Prostate gland (tissue), 2 donors: ENCODE measurements around the gene EIF1B. TPM values are rescaled to one million over a fixed set of nuclear protein-coding genes. Genes with fewer than 3 reads are reported as not detected.

Experiments
- DNase-seq: peaks from one replicate; pipeline ENCODE4 v3.0.0-alpha.2; 2019; ENCODE audit warnings: low spot score
- H3K27ac ChIP-seq, 2 donors: fragments of 200-600 bp; sonication (generic); 2 replicates each; pipeline ENCODE4 v1.5.1; 2017 to 2019
- H3K27me3 ChIP-seq: fragments of 200-600 bp; sonication (generic); replicated peaks from 2 replicates; pipeline ENCODE4 v1.5.1; 2019; ENCODE audit not compliant: insufficient read depth
- H3K36me3 ChIP-seq, 2 donors: fragments of 200-600 bp; sonication (generic); 1 replicate in 1 of 2; 2 replicates in 1 of 2; pipeline versions ENCODE4 v1.5.1 to v1.8.1; 2017 to 2019
- H3K4me1 ChIP-seq: fragments of 200-600 bp; sonication (generic); replicated peaks from 2 replicates; pipeline ENCODE4 v1.5.1; 2019
- H3K4me3 ChIP-seq, 2 donors: fragments of 200-600 bp; sonication (generic); 2 replicates each; pipeline ENCODE4 v1.5.1; 2017 to 2019
- H3K9me3 ChIP-seq: fragments of 200-600 bp; sonication (generic); 2 replicates; pipeline ENCODE4 v1.5.1; 2017
- POLR2A ChIP-seq: fragments of 450-650 bp; IDR thresholded peaks from one replicate; pipeline ENCODE4 v1.6.1; 2016; ENCODE audit warnings: antibody characterized with exemption, mild to moderate bottlenecking
- POLR2AphosphoS5 ChIP-seq: sonication (generic); formaldehyde crosslinking; IDR thresholded peaks from one replicate; pipeline ENCODE4 v1.6.1; 2017; ENCODE audit warnings: antibody characterized with exemption
- WGBS: methylation state at CpG from one replicate; pipeline ENCODE4 v1.1.5; 2018; 5-methylcytosine and 5-hydroxymethylcytosine counted together
- intact Hi-C: fragments of 100-400 bp; cut with DNase I; formaldehyde crosslinking; loops from one replicate; pipeline ENCODE4 v1.14.2; 2022
- total RNA-seq, 2 donors: library from RNA; depleted of rRNA; stranded (reverse); fragments of >200 nt; gene quantifications; one replicate each; pipeline ENCODE4 v1.1.0, GENCODE V29; 2016
- TF ChIP-seq, protein P1 (sequence below), 4 experiments: fragments of 200-600 bp in 2 of 4; fragments of 450-650 bp in 2 of 4; sonication (generic) in 2 of 4; IDR thresholded peaks; 1 replicate in 3 of 4; 2 replicates in 1 of 4; pipeline ENCODE4 v1.5.1; 2016 to 2019; ENCODE audit warnings: antibody characterized with exemption in 4 of 4, mild to moderate bottlenecking in 2 of 4, moderate library complexity in 2 of 4

Gene EIF1B
- total RNA-seq, result 10 to 100 TPM; 26.5 to 29.4 TPM

DNA sequence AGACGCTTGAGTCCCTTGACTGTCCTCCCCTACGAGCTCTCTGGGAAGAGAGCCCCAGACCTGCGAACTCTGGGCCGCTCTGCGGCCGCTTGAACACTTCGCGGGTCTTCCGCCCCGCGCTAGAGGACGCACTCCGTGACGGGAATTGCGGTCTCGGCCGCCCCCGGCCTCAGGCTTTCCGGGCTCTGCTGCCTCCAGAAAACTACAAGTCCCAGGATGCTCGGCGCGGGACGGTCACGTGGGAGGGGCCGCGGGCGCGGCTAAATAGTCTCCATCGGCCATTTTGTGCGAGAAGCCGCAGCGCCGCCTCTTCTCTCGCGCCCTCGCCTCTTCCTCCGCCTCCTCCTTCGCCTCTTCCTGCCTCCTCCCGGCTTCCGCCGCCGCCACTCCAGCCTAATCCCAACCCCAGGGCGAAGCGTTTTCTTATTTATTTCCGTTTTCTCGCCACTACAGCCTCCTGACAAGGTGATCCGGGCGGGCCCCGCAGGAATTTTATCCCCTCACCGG is at the start of gene EIF1B:
Gene EIF1B, plus strand, starts transcription at position 290 of the 507 bp plus-strand sequence. CDS start 235 bp downstream, outside the sequence.
- intact Hi-C loops, result loop anchor here (1.0 to 5.0 kb wide), 2 partner anchors 144 to 902 kb away; partner anchors contain the start of gene RPSA
- H3K27ac ChIP-seq, result peak within 1 kb of the TSS; percentile 82 to 85
- H3K9me3 ChIP-seq, result no peaks in the 10 kb centered on the region
- peak within 1 kb of the TSS; percentile 75 to 76 for H3K4me3 ChIP-seq
- TF ChIP-seq, protein P1, sequence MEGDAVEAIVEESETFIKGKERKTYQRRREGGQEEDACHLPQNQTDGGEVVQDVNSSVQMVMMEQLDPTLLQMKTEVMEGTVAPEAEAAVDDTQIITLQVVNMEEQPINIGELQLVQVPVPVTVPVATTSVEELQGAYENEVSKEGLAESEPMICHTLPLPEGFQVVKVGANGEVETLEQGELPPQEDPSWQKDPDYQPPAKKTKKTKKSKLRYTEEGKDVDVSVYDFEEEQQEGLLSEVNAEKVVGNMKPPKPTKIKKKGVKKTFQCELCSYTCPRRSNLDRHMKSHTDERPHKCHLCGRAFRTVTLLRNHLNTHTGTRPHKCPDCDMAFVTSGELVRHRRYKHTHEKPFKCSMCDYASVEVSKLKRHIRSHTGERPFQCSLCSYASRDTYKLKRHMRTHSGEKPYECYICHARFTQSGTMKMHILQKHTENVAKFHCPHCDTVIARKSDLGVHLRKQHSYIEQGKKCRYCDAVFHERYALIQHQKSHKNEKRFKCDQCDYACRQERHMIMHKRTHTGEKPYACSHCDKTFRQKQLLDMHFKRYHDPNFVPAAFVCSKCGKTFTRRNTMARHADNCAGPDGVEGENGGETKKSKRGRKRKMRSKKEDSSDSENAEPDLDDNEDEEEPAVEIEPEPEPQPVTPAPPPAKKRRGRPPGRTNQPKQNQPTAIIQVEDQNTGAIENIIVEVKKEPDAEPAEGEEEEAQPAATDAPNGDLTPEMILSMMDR (IDR thresholded peaks at IDR 0.05), result peak; percentile 81 to 98 (median 98)
- TF ChIP-seq POLR2AphosphoS5, result peak; percentile 99
- TF ChIP-seq POLR2A, result peak; percentile 96
- no peaks in the 10 kb centered on the region for H3K36me3 ChIP-seq
- H3K27me3 ChIP-seq, result no peaks in the 10 kb centered on the region
- peak; percentile 98 for DNase-seq
- H3K4me1 ChIP-seq, result peaks cover 6% of the 10 kb centered on the region
- under 1% methylated on average over 48 of the region's 50 CpGs for WGBS

DNA sequence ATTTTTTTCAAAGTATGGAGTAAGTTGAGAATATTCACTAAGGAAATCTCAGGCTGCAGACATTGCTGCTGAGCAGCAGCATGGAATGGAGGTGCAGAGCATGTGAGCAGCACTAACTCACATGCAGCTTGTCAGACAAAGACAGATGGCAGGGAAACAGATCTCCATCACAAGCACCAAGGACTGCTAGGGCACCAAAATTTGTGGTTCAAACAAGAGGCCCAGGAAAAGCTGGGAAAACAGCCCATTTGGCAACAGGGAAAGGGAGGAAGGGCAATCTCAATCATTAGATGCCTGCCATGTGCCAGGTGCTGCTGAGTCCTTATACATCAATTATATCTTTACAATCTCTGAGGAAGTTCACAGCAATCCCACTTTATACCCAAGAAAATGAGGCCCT is 47.2 kb upstream of the EIF1B start:
- Histone ChIP-seq H3K36me3 (no peaks in the 10 kb centered on the region), H3K27ac (no peak overlapping the region), H3K9me3 (no peaks in the 10 kb centered on the region), H3K4me3 (no peak overlapping the region), H3K4me1 (no peaks in the 10 kb centered on the region), H3K27me3 (no peaks in the 10 kb centered on the region)
- no peak for TF ChIP-seq POLR2AphosphoS5
- TF ChIP-seq, protein P1 (IDR thresholded peaks at IDR 0.05), result no peak
- DNase-seq, result no peak
- intact Hi-C loops, result no loop called here

DNA sequence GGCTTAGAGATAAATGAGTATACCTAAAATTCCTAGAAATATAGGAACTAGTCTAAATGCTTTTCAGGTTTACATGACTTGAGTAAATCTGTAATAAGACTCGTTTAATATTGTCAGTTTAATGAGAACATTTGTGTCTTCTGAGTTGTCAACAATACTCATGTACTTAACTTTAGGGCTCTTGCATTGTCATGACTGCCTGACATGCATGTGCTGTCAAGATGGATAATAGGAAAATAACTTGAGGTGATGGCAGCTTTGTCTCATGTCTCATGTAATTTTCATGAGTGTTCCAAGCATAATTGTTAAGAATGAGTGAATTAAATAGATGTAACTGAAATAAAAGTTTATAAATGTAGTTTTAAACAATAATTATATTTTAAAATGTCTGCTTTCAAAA is 45.1 kb upstream of the EIF1B start:
- TF ChIP-seq POLR2A (no peak), POLR2AphosphoS5 (no peak)
- TF ChIP-seq, protein P1 (IDR thresholded peaks at IDR 0.05), result no peak
- H3K27me3 ChIP-seq, result no peaks in the 10 kb centered on the region
- no peaks in the 10 kb centered on the region for H3K4me1 ChIP-seq
- H3K9me3 ChIP-seq, result no peaks in the 10 kb centered on the region
- WGBS, result 38% methylated on average over 1 of the region's 1 CpG
- no peak for DNase-seq
- no peak overlapping the region for H3K4me3 ChIP-seq
- no peak overlapping the region for H3K27ac ChIP-seq
- intact Hi-C loops, result no loop called here
- H3K36me3 ChIP-seq, result no peaks in the 10 kb centered on the region

DNA sequence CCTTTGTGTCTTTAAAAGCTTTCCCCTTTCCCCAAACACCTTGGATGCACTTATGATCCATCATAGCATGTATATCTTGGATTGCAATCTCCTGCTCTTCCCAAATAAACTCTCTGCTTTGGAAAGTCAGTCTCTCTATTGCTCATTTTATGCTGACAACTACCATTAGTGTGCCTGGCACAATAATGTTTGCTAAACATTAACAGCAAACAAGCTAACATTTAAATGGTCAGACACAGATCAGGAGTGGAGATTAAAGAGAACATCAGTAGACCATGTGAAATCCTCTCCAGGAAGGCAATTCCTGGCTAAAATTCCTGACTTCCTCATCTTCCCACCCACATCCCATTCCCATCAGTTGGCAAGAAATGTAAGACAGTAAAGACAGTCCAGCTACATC is 44.3 kb upstream of the EIF1B start:
- DNase-seq, result no peak
- Histone ChIP-seq H3K36me3 (no peaks in the 10 kb centered on the region), H3K27me3 (no peaks in the 10 kb centered on the region), H3K4me1 (no peaks in the 10 kb centered on the region), H3K27ac (no peak overlapping the region), H3K9me3 (no peaks in the 10 kb centered on the region), H3K4me3 (no peak overlapping the region)
- intact Hi-C loops, result no loop called here
- TF ChIP-seq, protein P1 (IDR thresholded peaks at IDR 0.05), result no peak
- TF ChIP-seq POLR2AphosphoS5, result peak; percentile 47
- TF ChIP-seq POLR2A, result no peak

DNA sequence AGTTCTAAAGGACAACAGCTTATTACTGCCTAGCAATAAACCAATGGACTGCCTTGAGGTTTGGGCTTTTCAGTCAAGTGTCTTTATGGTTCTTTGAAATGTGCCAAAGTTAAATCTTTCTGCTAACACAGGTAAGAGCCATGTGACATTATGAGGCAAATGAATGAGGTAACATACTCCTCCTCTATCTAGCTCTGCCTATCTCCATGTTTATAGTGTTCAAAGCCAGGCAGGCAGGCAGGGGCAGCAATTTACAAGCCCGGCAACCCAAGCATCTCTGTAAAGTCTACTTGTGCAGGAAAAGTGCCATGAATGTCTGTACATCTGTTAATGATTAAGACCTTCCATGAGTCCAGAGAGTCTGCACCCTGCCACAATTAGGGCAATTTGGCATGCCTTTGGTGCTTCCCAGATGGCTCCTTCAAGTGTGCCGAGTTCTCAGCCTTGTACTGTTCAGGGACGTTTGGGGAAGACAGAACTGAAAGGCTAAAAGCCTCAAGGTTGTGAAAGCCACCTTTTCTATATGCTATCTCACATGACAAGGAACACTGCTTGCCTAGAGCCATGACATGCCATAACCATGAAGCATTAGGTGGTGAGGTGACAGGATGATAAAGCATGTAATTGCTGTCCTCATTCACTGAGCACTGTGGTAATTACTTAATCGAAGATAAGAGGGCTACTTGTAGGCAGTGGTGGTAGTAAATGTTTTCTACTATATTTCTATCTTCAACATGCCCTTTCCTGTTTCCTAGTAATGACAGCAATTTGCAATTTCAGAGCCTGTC is 41.4 kb upstream of the EIF1B start:
- Histone ChIP-seq H3K36me3 (no peaks in the 10 kb centered on the region), H3K27me3 (no peaks in the 10 kb centered on the region), H3K4me3 (no peak overlapping the region), H3K27ac (no peak overlapping the region), H3K4me1 (no peaks in the 10 kb centered on the region), H3K9me3 (no peaks in the 10 kb centered on the region)
- no peak for DNase-seq
- 17% methylated on average over 4 of the region's 4 CpGs for WGBS
- intact Hi-C loops, result no loop called here
- TF ChIP-seq POLR2AphosphoS5 (no peak), POLR2A (no peak)
- TF ChIP-seq, protein P1 (IDR thresholded peaks at IDR 0.05), result no peak
